Suprapubic skin (tissue), 4 donors: ENCODE measurements around the gene TNFRSF1A. TPM values are rescaled to one million over a fixed set of nuclear protein-coding genes. Genes with fewer than 3 reads are reported as not detected.
A peak's percentile ranks its signal among the peaks of the same experiment; 100 is the strongest.

Experiments
- DNase-seq, 2 donors: peaks; one replicate each; pipeline ENCODE4 v3.0.0-alpha.2; 2019; ENCODE audit warnings: low spot score in 2 of 2
- H3K27ac ChIP-seq: fragments of 200-600 bp; sonication (generic); one replicate; pipeline ENCODE4 v1.5.1; 2019
- H3K27me3 ChIP-seq: fragments of 200-600 bp; sonication (generic); one replicate; pipeline ENCODE4 v1.5.1; 2019
- H3K36me3 ChIP-seq: fragments of 200-600 bp; sonication (generic); one replicate; pipeline ENCODE4 v1.5.1; 2019
- H3K4me1 ChIP-seq: fragments of 200-600 bp; sonication (generic); one replicate; pipeline ENCODE4 v1.5.1; 2019
- H3K4me3 ChIP-seq: fragments of 200-600 bp; sonication (generic); one replicate; pipeline ENCODE4 v1.5.1; 2019; ENCODE audit warnings: mild to moderate bottlenecking
- H3K9me3 ChIP-seq: fragments of 200-600 bp; sonication (generic); one replicate; pipeline ENCODE4 v1.5.1; 2019
- EP300 ChIP-seq: sonication (generic); formaldehyde crosslinking; IDR thresholded peaks from one replicate; pipeline ENCODE4 v1.6.1; 2017; ENCODE audit warnings: antibody characterized with exemption
- POLR2A ChIP-seq, 2 donors: fragments of 450-650 bp; IDR thresholded peaks; one replicate each; pipeline ENCODE4 v1.6.1; 2017; ENCODE audit warnings: antibody characterized with exemption in 2 of 2, mild to moderate bottlenecking in 2 of 2, moderate library complexity in 2 of 2
- POLR2AphosphoS5 ChIP-seq, 3 donors: sonication (generic); formaldehyde crosslinking; IDR thresholded peaks; one replicate each; pipeline ENCODE4 v1.6.1; 2017; ENCODE audit warnings: antibody characterized with exemption in 3 of 3
- WGBS: methylation state at CpG from one replicate; pipeline ENCODE4 v1.1.5; 2018; 5-methylcytosine and 5-hydroxymethylcytosine counted together
- total RNA-seq, 4 donors: library from RNA; depleted of rRNA; stranded (reverse); fragments of >200 nt; gene quantifications; one replicate each; pipeline ENCODE4 v1.1.0, GENCODE V29; 2016
- TF ChIP-seq, protein P1 (sequence below), 2 donors: fragments of 200-600 bp in 1 of 2; fragments of 450-650 bp in 1 of 2; sonication (generic) in 1 of 2; IDR thresholded peaks; one replicate each; pipeline ENCODE4 v1.5.1; 2016 to 2019; ENCODE audit warnings: antibody characterized with exemption in 2 of 2, mild to moderate bottlenecking in 1 of 2, moderate library complexity in 1 of 2

TNFRSF1A gene
- total RNA-seq, 4 donors from 2014 or later, result 276 to 352 (median 281) TPM

GRCh38 chr12:6323340-6323994, 18.4 kb downstream of the TNFRSF1A start:
- H3K4me1 ChIP-seq, result peaks cover 59% of the 10 kb centered on the region
- peak overlapping the region; percentile 1 for H3K4me3 ChIP-seq
- TF ChIP-seq, protein P1, sequence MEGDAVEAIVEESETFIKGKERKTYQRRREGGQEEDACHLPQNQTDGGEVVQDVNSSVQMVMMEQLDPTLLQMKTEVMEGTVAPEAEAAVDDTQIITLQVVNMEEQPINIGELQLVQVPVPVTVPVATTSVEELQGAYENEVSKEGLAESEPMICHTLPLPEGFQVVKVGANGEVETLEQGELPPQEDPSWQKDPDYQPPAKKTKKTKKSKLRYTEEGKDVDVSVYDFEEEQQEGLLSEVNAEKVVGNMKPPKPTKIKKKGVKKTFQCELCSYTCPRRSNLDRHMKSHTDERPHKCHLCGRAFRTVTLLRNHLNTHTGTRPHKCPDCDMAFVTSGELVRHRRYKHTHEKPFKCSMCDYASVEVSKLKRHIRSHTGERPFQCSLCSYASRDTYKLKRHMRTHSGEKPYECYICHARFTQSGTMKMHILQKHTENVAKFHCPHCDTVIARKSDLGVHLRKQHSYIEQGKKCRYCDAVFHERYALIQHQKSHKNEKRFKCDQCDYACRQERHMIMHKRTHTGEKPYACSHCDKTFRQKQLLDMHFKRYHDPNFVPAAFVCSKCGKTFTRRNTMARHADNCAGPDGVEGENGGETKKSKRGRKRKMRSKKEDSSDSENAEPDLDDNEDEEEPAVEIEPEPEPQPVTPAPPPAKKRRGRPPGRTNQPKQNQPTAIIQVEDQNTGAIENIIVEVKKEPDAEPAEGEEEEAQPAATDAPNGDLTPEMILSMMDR (IDR thresholded peaks at IDR 0.05), result peak; percentile 12 to 32
- TF ChIP-seq POLR2A (IDR thresholded peaks at IDR 0.05), result no peak
- peak in 1 of 2 donors; percentile 80 for DNase-seq
- no peaks in the 10 kb centered on the region for H3K27me3 ChIP-seq
- H3K9me3 ChIP-seq, result no peaks in the 10 kb centered on the region
- H3K27ac ChIP-seq, result peak overlapping the region; percentile 80
- 16% methylated on average over 14 of the region's 14 CpGs for WGBS
- peaks cover 10% of the 10 kb centered on the region for H3K36me3 ChIP-seq

DNA sequence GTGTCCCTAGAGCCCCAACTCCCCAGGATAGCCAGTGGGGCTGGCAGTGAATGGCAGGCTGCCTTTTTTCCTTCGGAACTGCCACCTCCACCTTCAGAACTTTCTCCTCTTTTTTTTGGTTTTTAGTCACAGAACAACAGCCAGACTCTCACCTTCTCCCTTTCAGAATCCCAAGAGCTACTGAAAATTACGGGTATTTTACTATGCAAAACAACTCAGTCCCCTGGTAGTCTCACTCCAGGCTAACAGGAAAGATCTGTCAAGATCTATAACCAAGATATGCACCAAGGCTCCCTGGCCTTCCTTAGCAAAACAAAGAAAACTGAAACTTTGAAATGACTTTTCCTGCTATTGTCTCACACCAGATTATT, 18.9 kb downstream of the TNFRSF1A start:
- Histone ChIP-seq H3K4me1 (peaks cover 57% of the 10 kb centered on the region), H3K4me3 (no peak overlapping the region), H3K36me3 (peaks cover 8% of the 10 kb centered on the region), H3K27me3 (no peaks in the 10 kb centered on the region), H3K27ac (peak overlapping the region; percentile 80), H3K9me3 (no peaks in the 10 kb centered on the region)
- DNase-seq, result no peak
- TF ChIP-seq POLR2AphosphoS5 (IDR thresholded peaks at IDR 0.05) (no peak), POLR2A (IDR thresholded peaks at IDR 0.05) (no peak), EP300 (no peak)
- TF ChIP-seq, protein P1 (IDR thresholded peaks at IDR 0.05), result no peak
- 21% methylated on average over 2 of the region's 2 CpGs for WGBS

- TF ChIP-seq POLR2AphosphoS5 (IDR thresholded peaks at IDR 0.05) (no peak), POLR2A (IDR thresholded peaks at IDR 0.05) (no peak), EP300 (no peak)
- TF ChIP-seq, protein P1 (IDR thresholded peaks at IDR 0.05), result no peak
- H3K27ac ChIP-seq, result peak overlapping the region; percentile 74
- no peaks in the 10 kb centered on the region for H3K27me3 ChIP-seq
- WGBS, result 77% methylated on average over 4 of the region's 4 CpGs
- H3K36me3 ChIP-seq, result peaks cover 5% of the 10 kb centered on the region
- H3K4me1 ChIP-seq, result peaks cover 52% of the 10 kb centered on the region
- DNase-seq, result no peak
- no peaks in the 10 kb centered on the region for H3K9me3 ChIP-seq
- no peak overlapping the region for H3K4me3 ChIP-seq
These were observed 19.5 kb downstream of the TNFRSF1A start for GRCh38 chr12:6322352-6322751.

DNA sequence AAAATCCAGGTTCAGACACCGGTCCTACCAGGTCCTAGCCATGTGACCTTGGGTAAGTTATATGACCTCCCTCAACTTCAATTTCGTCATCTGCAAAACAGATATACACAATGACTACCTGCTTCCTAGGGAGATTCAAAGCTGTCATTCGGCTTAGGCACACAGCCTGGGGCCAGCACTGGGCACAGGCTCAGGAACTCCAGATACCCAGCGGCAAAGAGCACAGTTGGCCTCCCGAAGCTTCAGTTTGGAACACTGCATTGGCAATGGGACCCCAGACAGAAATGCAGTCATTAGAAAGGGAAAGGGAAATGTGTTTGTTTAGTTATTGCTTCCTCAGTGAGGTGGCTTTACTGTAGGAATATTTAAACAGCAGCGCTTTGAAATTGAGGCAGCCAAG, 20.0 kb downstream of the TNFRSF1A start:
- TF ChIP-seq EP300 (no peak), POLR2A (IDR thresholded peaks at IDR 0.05) (no peak), POLR2AphosphoS5 (IDR thresholded peaks at IDR 0.05) (no peak)
- TF ChIP-seq, protein P1 (IDR thresholded peaks at IDR 0.05), result no peak
- no peak overlapping the region for H3K4me3 ChIP-seq
- H3K9me3 ChIP-seq, result no peaks in the 10 kb centered on the region
- H3K4me1 ChIP-seq, result peaks cover 52% of the 10 kb centered on the region
- H3K27ac ChIP-seq, result peak overlapping the region; percentile 74
- DNase-seq, result no peak
- H3K27me3 ChIP-seq, result no peaks in the 10 kb centered on the region
- H3K36me3 ChIP-seq, result peaks cover 5% of the 10 kb centered on the region
- 49% methylated on average over 6 of the region's 6 CpGs for WGBS

GRCh38 chr12:6319446-6319845, 22.4 kb downstream of the TNFRSF1A start:
- DNase-seq, result no peak
- H3K27ac ChIP-seq, result no peak overlapping the region
- H3K4me1 ChIP-seq, result peaks cover 35% of the 10 kb centered on the region
- WGBS, result 87% methylated on average over 4 of the region's 4 CpGs
- peaks cover 5% of the 10 kb centered on the region for H3K36me3 ChIP-seq
- TF ChIP-seq EP300 (no peak), POLR2A (IDR thresholded peaks at IDR 0.05) (no peak), POLR2AphosphoS5 (IDR thresholded peaks at IDR 0.05) (no peak)
- TF ChIP-seq, protein P1 (IDR thresholded peaks at IDR 0.05), result no peak
- H3K9me3 ChIP-seq, result no peaks in the 10 kb centered on the region
- no peak overlapping the region for H3K4me3 ChIP-seq
- no peaks in the 10 kb centered on the region for H3K27me3 ChIP-seq
